ENCODE results near the gene DDIT3.

The DDIT3 gene

DNA sequence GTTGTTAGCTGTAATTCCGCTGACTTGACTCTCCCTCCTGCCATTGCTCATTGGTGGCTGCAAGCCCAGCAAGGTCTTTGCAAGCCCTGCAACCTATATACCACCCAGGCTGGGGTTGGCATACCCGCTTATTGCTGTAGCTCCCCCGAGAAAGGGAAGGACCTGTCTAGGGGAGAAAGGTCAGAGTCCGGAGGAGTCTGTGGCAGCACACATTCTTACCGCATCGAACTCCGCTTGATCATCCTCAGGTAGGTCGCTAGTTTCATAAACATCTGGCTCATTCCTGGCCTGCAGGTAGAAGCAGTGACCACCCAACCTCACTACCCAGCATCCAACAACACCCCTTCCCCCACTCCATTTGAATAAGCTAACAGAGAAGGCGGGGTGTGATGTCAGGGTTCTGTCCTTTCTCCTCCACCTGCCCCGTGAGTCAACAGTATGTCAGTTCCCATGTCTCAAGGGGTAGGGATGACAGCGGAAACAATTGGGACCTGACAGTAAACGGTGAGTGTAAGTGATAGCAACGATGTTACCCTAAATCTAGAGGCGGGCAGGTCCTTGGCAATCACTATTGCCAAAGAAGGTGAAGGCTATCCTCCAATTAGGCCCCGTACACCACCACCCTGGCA lies 25.6 kb upstream of the DDIT3 start:
- H3K4me3 ChIP-seq (replicated peaks; ENCODE audit: low read depth, low read length): peak overlapping the region; percentile 90
- H3K36me3 ChIP-seq (ENCODE audit: control insufficient read depth, insufficient read depth, low read length): peaks cover 7% of the 10 kb centered on the region
- TF ChIP-seq, protein P1, sequence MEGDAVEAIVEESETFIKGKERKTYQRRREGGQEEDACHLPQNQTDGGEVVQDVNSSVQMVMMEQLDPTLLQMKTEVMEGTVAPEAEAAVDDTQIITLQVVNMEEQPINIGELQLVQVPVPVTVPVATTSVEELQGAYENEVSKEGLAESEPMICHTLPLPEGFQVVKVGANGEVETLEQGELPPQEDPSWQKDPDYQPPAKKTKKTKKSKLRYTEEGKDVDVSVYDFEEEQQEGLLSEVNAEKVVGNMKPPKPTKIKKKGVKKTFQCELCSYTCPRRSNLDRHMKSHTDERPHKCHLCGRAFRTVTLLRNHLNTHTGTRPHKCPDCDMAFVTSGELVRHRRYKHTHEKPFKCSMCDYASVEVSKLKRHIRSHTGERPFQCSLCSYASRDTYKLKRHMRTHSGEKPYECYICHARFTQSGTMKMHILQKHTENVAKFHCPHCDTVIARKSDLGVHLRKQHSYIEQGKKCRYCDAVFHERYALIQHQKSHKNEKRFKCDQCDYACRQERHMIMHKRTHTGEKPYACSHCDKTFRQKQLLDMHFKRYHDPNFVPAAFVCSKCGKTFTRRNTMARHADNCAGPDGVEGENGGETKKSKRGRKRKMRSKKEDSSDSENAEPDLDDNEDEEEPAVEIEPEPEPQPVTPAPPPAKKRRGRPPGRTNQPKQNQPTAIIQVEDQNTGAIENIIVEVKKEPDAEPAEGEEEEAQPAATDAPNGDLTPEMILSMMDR (IDR thresholded peaks at IDR 0.05; ENCODE audit: insufficient read depth, low read length, poor library complexity, severe bottlenecking): no peak
- H3K27me3 ChIP-seq (replicated peaks; ENCODE audit: control insufficient read depth, insufficient read depth, low read length): no peaks in the 10 kb centered on the region
- no peak for DNase-seq (ENCODE audit: extremely low read depth, insufficient read length)

DNA sequence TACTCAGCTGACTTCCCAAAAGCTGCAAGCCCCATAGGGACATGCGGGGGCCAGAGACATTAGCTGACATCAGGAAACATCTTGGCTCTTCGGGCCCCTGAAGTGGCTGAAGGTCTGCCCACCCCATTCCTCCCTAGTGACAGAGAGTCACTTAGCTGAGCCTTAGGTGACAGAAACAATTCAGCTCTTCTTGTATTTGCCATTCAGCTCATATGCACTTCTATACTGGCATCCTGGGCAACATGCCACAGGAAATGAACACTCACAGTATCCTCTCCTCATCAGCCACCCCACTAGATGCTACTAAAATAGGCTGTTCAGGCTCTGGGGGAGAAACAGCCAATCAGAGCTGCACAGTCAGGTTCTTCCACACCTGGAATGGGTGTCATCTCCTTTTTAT lies 23.3 kb upstream of the DDIT3 start:
- TF ChIP-seq, protein P1 (IDR thresholded peaks at IDR 0.05; ENCODE audit: insufficient read depth, low read length, poor library complexity, severe bottlenecking): no peak
- H3K36me3 ChIP-seq (ENCODE audit: control insufficient read depth, insufficient read depth, low read length): peaks cover 16% of the 10 kb centered on the region

DNA sequence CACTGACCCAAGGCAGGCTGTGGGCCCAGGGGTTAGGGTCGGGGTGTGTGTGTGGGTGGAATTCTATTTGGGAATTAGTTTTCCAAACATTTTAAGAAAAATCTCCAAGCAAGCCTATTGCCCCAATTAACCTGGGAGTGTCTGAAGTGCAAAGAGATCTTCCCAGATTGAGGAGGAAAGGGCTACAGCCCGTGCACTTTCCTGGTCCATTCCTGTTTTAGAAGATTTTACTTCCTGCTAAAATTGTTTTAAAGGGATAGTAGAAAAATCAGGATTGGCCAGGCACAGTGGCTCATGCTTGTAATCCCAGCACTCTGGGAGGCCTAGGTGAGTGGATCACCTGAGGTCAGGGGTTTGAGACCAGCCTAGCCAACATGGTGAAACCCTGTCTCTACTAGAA lies 21.4 kb upstream of the DDIT3 start:
- H3K27me3 ChIP-seq (replicated peaks; ENCODE audit: control insufficient read depth, insufficient read depth, low read length): no peaks in the 10 kb centered on the region
- H3K36me3 ChIP-seq (ENCODE audit: control insufficient read depth, insufficient read depth, low read length): peaks cover 17% of the 10 kb centered on the region
- no peak overlapping the region for H3K4me3 ChIP-seq (replicated peaks; ENCODE audit: low read depth, low read length)
- DNase-seq (ENCODE audit: extremely low read depth, insufficient read length): no peak
- TF ChIP-seq, protein P1 (IDR thresholded peaks at IDR 0.05; ENCODE audit: insufficient read depth, low read length, poor library complexity, severe bottlenecking): no peak

More for the DNA sequence above, 23.3 kb upstream of the DDIT3 start:
- DNase-seq (ENCODE audit: extremely low read depth, insufficient read length): no peak
- Histone ChIP-seq H3K4me3 (replicated peaks; ENCODE audit: low read depth, low read length) (no peak overlapping the region), H3K27me3 (replicated peaks; ENCODE audit: control insufficient read depth, insufficient read depth, low read length) (no peaks in the 10 kb centered on the region)

DNA sequence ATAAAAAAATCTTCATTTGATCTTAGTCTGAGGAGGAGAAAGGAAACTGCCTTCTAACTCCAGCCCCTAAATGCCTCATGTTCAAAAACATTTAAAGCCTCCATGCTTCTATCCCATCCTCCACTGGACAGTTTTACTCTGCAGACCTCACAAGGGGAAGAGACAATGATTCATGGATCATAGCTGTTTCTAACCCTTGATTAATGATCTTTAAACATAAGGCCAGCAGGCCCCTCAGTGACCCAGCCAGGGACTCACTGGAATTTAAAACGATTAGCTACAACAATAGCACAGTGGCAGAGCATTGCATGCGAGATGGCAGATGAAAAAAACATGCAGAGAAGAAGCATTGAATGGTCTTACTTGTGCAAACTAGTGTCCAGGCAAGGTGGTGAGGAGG lies 20.7 kb upstream of the DDIT3 start:
- Histone ChIP-seq H3K27me3 (replicated peaks; ENCODE audit: control insufficient read depth, insufficient read depth, low read length) (no peaks in the 10 kb centered on the region), H3K4me3 (replicated peaks; ENCODE audit: low read depth, low read length) (no peak overlapping the region), H3K36me3 (ENCODE audit: control insufficient read depth, insufficient read depth, low read length) (peaks cover 20% of the 10 kb centered on the region)
- no peak for DNase-seq (ENCODE audit: extremely low read depth, insufficient read length)
- TF ChIP-seq, protein P1 (IDR thresholded peaks at IDR 0.05; ENCODE audit: insufficient read depth, low read length, poor library complexity, severe bottlenecking): no peak

GRCh38 chr12:57539134-57539768 lies 18.9 kb upstream of the DDIT3 start:
- Histone ChIP-seq H3K4me3 (replicated peaks; ENCODE audit: low read depth, low read length) (no peak overlapping the region), H3K36me3 (ENCODE audit: control insufficient read depth, insufficient read depth, low read length) (peaks cover 29% of the 10 kb centered on the region), H3K27me3 (replicated peaks; ENCODE audit: control insufficient read depth, insufficient read depth, low read length) (no peaks in the 10 kb centered on the region)
- TF ChIP-seq, protein P1 (IDR thresholded peaks at IDR 0.05; ENCODE audit: insufficient read depth, low read length, poor library complexity, severe bottlenecking): no peak
- DNase-seq (ENCODE audit: extremely low read depth, insufficient read length): no peak
